Inferior parietal cortex (tissue), 1 donor: Measurements from ENCODE around the gene UST.
"Not testable (repeated sequence)": the region's sequence is repeated elsewhere in the genome, so short reads cannot be mapped to it uniquely, and the experiment has no call there.

Experiments
- DNase-seq: peaks from one replicate; pipeline ENCODE4 v3.0.0-alpha.2; 2016; ENCODE audit errors: extremely low spot score

Gene UST

DNA sequence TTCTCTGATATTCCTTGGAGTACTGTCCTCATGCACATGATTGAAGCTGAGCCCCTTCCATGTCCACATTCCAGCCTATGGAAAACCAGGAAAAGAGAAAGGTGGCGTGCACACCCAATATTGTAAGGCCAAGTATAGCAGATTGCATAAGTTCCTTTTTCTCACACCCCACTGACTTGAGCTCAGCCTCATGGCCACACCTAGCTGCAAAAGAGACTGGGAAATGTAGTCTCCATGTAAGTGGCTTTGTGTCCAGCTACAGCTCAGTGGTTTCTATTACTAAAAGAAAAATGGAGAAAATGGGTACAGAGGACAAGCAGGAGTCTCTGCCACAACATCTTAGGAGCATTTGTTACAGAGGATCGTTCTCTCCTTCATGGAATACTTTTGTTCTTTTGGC lies 10.8 kb upstream of the UST start:
- no peak for DNase-seq

DNA sequence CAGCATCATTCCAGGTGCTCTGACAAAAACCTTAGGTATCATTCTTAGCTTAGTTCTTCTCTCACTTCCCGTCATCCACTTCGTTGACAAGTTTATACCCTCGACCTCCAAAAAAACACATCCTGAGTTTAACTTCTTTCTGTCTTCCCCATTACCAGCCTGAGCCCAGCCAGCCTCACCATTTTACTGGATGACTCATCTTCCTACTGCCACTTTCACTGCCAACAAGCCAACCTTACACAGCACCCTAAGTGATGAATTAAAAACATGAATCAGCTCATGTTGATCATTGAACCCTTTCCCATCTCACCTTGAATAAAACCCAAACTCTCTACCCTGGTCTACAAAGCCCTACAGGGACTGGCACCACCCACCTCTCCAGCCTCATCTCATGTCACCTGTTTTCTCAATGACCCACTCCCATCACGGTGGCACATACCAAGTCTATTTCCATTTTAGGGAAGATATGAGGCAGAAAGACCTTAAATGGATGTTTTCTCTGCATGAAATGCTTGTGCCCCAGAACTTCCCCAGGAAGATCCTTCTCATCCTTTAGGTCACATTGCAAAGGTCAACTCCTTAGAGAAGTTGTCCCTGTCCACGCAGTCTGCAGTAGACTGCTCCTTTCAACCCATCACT lies 9.9 kb upstream of the UST start:
- no peak for DNase-seq

DNA sequence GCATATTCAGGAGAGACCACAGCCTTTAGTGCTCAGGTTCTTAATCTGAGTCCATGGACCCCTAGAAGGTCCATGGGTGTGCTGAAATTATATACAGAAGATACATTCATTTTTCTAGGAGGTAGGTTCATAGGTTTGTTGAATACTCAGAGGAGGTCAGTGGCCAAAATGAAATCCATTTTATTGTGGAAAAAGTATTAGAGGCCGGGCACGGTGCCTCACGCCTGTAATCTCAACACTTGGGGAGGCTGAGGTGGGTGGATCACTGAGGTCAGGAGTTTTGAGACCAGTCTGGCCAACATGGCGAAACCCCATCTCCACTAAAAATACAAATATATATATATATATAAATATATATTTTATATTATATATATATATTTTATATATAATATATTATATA lies 9.0 kb upstream of the UST start:
- no peak for DNase-seq

DNA sequence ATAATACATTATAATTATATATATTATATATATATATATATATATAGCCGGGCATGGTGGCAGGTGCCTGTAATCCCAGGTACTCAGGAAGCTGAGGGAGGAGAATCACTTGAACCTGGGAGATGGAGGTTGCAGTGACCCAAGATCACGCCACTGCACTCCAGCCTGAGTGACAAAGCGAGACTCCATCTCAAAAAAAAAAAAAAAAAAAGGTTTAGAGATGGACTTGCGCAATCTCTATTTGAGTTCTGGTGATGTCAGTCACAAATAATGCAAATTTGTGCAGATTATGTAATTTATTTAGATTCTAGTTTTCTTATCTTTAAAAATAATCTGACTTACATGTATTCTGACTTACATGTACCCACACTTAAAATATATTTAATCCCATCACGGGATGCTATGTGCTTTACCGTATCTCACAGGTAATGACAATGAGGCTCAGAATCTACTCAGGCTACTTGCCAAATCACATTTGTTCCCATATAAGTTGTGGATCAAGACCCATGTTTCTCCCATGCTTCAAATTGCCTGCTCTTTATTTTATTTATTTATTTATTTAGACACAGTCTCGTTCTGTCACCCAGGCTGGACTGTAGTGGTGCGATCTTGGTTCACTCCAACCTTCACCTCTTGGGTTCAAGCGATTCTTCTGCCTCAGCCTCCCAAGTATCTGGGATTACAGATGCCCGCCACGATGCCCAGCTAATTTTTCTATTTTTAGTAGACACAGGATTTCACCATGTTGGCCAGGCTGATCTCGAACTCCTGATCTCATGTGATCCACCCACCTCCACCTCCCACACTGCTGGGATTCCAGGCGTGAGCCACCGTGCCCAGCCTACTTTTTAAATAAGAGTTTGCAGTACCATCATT lies 7.6 kb upstream of the UST start:
- DNase-seq = no peak

DNA sequence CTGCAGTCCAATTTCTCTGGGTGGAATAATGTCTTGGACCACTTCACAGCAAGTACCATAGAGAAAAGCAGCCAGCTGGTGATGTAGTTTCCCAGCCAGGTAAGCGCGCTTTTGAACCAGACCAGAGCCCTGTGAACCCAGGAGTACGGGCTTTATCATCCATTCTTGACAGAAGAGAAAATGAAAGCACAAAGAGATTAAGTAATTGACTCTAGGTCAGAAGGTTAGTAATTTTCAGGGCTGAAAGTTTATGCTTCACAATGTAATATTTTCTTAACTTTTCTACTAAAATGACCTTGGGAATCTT lies 7.1 kb upstream of the UST start:
- no peak for DNase-seq

DNA sequence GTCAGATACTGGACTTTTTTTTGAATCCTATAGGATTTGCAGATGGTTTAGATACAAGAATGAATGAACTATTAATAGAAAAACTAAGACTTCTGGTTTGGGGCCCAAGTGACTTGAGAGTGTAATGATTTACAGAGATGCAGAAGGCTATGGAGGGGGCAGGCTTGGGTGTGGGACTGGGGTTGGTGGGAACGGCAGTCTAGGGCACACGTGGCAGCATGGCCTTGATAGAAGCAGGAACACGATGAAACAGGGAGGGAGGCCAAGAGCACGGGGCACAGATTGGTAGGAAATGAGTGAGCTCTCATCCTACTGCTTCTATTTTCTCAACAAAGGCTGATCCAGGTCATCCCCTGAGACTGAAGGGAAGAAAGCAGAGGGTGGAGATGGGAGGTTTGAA lies 3.4 kb upstream of the UST start:
- no peak for DNase-seq

DNA sequence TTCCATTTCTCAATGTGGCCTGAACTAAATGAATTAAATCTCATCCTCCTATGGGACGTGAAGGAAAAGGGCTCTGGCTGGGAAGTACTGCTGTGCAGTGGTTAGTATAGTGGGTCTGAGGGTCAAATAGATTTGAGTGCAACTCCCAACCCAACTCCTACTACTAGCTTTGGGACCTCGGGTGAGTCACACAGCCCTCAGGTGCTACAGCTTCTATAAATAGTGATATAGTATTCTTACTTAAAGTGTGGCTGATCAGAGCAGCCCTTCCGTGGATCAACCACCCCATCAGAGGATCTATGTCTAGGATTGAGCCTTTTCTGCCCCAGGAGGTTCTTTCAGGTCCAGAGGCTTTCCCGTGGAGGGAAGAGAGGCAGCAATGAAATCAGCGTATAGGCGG lies 904 bp upstream of the UST start:
- DNase-seq = no peak

DNA sequence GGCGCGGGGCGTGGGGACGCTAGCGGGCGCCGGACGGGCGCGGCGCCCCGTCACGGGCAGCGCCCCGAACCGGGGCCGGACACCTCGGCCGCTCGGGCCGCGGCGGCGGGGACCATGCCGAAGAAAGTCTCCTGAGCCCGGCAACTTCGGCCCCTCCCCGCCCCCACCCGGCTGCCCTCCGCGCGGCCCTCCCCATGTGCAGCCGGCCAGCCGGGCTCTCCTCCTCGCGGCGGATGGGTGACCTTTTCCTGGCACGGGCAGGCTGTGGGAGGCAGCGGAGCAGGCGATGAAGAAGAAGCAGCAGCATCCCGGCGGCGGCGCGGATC lies 278 bp downstream of the UST start:
- no peak for DNase-seq

DNA sequence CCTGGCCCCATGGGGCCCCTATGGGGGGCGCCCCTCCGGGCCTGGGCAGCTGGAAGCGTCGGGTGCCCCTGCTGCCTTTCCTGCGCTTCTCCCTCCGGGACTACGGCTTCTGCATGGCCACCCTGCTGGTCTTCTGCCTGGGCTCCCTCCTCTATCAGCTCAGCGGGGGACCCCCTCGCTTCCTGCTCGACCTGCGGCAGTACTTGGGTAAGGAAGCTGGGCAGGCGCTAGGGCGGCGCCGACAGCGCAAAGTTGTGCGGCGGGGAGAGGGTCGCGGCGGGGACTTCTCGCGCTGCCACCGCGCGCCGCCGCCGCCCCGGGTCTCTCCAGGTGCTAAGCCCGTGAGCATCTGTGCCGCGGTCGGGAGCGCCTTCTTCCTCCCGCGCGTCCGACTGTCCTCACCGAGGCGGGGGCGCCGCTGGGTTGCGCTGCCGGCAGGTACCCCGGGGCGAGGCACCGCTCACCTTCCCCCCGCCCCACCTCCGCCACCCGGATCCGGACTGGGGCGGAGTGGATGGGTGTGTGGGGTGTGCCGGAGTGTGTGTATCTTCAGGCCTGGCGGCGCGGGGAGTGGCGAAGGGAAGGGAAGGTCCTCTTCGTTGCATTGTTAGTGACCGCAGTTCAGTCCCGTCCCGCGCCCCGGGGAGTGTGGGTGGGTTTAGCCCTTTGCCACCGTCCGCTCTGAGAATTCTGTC lies 788 bp downstream of the UST start:
- no peak for DNase-seq

DNA sequence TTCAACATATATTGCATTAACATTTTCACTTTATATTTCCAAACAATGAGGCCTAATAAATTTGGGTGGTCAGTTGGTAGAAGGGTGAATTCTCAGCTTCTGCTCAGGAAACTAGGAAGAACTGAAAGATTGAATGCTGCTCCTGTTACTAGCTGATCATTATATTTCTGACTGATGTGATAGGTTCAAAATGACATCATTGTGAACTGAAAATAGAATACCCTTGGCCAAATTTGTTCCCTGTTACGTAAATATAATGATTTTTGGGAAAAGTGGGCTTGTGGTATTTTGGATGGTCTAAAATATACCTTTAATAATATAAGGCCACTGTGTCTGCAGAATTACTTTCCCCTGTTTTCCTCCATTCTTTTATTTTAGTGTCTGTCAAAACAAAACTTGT lies 2.8 kb downstream of the UST start:
- no peak for DNase-seq

DNA sequence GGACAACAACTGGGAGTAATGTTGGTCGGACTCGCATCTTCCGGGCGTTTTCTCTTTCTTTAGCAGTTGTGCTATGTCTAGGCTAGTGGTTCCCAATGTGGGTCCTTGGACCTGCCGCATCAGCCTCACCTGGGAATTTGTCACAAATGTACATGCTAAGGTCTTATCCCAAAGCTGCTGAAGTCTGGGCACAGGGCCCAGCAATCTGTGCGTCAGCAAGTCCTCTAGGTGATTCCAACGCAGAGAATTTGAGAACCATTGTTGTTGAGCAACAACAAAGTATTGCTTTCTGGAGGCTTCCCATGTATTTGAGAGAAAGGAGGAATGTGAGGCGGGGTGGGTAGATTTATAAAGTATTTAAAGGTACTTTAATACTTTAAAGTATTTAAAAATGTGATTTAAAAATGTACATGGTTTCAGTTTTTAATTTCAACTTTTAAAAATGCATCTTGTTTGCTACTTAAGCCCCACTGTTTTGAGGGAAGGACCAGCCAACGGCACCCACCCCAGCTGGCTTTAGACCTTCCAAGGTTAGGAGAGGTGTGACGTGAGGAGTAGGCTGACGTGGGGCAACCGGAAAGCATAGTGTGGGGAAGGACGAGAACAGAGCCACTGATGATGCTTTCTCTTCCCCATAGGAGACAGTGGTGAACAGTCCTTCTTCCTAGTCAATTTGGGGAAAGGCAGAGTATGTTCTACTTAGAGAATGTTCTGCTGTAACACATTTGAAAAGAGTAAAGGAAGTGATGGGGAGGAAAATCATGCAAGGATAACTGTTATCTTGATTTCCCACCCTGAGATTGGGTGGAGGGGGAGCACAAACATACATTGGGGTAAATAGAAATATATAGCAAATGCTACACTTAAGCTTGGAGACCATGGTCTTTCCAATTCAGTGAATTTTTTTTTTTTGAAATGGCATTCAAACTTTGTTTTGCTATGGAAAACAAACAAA lies 4.3 kb downstream of the UST start:
- DNase-seq = no peak

DNA sequence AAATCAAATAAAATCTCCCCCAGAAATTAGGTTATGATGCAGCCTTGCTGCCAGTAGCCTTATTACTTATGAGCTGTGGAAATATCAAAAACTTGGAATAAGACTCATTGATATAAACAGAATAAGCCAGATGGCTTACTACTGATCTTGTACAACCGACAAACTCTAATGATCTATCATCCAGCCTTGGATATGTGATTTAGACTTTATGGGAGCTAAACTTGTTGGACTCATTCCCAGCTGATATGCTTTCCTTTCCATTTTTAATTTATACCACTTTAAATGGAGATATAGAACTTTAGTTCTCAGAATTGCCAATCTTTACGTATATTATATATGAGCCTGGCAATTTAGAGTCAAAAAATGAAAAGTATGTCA lies 5.0 kb downstream of the UST start:
- DNase-seq = no peak

DNA sequence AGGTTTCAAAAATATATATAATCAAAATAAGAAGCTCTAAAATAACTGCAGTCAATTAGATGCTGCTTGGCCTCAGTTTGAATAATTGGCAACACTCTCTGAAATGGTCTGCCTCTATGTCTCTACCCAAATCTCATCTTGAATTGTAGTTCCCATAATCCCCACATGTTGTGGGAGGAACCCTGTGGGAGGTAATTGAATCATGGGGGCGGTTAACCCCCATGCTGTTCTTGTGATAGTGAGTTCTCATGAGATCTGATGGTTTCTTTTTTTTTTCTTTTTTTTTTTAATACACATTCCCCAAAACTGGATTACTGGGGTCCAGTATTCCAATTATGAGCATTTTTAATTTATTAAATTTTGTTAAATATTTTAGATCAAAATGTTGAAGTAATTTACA lies 8.5 kb downstream of the UST start:
- not testable (repeated sequence) for DNase-seq

DNA sequence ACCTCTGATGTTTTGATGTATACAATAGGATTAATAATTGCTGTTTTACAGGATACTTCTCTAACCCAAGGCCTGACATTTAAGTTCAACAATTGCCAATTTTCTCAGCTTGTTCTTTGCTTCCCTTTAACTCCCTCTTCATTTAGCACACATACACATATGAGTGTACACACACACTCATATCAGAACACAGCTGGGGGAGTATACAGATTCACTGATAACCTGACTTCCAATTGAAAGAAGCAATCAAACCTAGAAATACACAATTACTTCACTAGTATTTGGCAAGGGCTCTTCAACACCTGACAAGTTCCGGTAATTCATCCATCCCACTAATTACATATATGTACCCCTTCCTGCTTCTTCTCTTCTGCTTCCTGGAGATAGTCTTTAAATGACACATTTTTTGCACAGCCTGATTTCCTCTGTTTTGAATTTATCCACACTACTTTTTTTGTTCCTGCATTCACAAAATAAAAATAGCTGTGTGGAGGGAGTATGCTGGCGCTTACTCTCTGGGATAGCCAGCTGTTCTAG lies 11.2 kb downstream of the UST start:
- no peak for DNase-seq

DNA sequence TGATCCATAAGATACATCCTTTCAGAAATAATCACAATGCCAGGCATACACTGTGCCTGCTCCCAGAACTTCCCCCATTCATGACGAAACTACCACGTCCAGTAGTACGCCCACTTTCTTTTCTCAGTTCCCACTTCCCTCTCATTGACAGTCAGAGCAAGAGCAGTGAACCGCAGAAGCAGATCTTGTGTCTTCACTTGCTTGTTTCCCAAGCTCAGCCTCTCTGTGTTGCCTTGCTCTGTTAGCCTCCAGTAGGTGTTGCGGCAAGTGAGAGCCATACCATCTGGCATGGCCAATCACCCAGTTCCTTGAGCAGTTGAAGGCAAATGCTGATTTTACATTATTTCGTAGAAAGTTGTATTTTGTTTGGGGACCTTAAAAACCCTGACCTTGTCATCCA lies 11.7 kb downstream of the UST start:
- peak; percentile 71 for DNase-seq

DNA sequence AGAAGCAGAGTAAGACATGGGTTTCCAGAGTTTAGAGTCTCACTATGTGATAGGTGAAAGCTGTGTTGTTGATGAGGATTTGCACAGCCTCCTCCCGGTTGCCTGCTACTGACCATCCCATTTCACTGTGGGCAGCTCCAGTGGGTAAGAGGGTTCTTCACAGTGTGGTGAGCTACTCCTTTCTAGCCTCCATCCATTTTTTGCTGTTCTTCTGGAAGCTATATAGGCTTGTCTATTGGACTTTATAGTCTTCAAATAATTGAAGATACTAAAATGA lies 13.4 kb downstream of the UST start:
- no peak for DNase-seq

DNA sequence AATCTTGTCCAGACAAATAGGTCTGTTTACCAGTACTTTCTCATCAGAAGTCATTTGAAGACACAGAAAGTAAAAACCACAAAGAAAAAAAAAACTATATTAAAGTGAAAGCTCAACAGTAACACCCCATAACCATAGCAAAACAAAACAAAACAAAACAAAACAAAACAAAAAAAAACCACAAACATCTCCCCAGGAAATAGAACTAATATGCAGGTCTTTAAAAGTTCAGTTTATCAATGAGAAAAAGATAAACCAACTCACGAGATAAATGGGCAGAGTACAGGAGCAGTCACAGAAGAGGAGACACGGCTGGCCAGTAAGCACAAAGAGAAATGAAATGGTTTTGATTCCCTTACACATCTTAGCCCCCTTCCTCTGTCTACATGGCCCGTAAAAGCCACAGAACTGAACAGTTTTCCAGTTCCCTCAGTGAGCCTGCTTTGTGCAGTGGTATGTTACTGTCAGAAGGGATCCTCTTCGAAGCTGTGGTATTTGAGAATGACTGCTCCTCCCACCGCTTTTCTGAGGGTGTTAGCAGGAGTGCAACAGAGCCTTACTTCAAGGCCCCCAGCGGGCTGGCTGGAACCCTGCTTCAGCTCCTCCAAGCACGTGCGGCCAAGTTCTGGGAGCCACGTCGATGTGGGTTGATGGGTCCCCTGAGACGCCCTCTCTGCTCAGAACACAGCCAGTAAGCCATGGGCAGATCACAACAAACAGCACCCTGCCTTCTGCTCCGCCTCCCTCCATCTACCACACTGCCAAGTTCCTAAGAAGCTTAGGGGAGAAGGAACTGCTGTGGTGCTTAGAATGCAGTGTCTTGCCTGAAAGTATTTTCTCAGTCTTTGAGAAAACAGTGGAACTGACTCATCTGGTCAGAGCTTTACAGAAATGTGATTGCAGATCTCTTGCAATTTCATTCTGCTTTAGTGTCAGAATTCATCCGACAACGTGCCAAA lies 14.0 kb downstream of the UST start:
- peak; percentile 68 for DNase-seq

DNA sequence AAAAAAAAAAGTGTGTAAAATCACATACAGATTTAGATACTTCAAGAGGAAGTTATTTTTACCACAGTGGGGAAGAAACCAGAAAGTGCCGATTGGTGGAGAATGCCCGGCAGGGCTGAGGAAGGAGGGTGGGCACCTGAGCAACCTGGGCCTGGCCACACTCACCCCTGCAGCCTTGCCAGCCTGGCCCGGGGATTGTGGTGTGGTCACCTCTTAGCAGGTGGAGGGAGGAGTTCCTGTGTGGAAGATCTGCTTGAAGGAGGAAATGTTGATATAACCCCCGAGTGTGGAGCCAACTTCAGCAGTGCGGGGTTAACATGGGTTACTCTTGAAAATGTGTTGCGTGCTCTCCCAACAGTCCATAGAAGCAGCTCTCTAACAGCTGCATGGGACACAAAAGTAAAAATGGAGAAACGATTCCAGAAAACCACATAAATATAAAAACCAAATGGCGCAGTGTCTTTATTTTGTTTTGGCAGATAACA lies 14.7 kb downstream of the UST start:
- no peak for DNase-seq

DNA sequence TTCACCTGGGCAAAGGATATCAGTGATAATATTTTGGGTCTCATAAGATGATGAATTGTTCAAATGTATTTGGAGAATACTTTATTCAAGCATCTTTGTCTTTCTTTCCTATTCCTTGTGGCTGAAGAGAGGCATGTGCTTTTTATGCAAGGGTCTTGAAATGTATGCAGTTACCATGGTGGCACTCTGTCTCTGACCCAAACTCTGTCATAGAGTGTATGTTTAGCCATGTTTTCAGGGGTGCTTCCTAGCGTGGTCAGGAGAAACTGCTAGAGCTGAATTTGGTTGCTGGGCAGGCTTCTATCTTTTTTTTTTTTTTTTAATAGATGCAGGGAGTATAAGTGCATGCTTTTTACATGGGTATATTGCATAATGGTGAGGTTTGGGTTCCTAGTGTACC lies 15.4 kb downstream of the UST start:
- DNase-seq = no peak

DNA sequence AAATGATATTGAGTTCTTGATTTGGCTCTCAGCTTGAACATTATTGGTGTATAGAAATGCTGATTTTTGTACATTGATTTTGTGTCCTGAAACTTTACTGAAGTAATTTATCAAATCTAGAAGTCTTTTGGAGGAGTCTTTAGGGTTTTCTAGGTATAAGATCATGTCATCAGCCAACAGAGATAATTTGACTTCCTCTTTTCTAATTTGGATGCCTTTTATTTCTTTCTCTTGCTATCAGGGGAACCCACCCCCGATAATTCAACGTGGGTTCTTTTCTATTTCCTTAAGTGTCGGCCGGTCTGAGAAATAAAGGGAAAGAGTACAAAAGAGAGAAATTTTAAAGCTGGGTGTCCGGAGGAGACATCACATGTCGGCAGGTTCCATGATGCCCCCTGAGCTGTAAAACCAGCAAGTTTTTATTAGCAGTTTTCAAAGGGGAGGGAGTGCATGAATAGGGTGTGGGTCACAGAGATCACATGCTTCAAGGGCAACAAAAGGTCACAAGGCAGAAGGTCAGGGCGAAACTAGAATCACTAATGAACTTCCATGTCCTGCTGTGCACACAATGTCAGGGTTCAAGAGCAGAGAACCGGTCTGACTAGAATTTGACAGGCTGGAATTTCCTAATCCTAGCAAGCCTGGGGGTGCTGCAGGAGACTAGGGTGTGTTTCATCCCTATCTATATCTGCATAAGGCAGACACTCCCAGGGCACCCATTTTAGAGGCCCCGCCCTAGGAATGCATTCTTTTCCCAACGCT lies 17.6 kb downstream of the UST start:
- DNase-seq = not testable (repeated sequence)
